GM10847 (cell line): ENCODE results near the gene MUSTN1.

Experiments
- POLR2A ChIP-seq: IDR thresholded peaks from 2 replicates; pipeline ENCODE4 v1.6.1; 2011; ENCODE audit not compliant: insufficient read length; ENCODE audit errors: extremely low read depth

The MUSTN1 gene

GRCh38 chr3:52801839-52802238 is 33.0 kb downstream of the MUSTN1 start:
- no peak for TF ChIP-seq POLR2A

- TF ChIP-seq POLR2A, result no peak
Measured at GRCh38 chr3:52800079-52800478, 34.7 kb downstream of the MUSTN1 start.

GRCh38 chr3:52798978-52799476 is 35.8 kb downstream of the MUSTN1 start:
- TF ChIP-seq POLR2A, result no peak

GRCh38 chr3:52798376-52798977 is 36.3 kb downstream of the MUSTN1 start:
- TF ChIP-seq POLR2A, result no peak

GRCh38 chr3:52796411-52796810 is 38.4 kb downstream of the MUSTN1 start:
- TF ChIP-seq POLR2A, result no peak

- TF ChIP-seq POLR2A, result no peak
Measured at GRCh38 chr3:52795298-52795900, 39.4 kb downstream of the MUSTN1 start.

- TF ChIP-seq POLR2A, result no peak
Measured at GRCh38 chr3:52794612-52795099, 40.2 kb downstream of the MUSTN1 start, which contains the start of gene ITIH3. TSS of gene ITIH3 (plus strand) at chr3:52794796. CDS start at chr3:52794804, 8 bp downstream.

GRCh38 chr3:52793702-52794611 is 40.9 kb downstream of the MUSTN1 start:
- TF ChIP-seq POLR2A, result no peak

GRCh38 chr3:52792961-52793695 is 41.7 kb downstream of the MUSTN1 start:
- TF ChIP-seq POLR2A, result no peak

GRCh38 chr3:52792413-52792812 is 42.4 kb downstream of the MUSTN1 start:
- TF ChIP-seq POLR2A, result no peak

GRCh38 chr3:52791928-52792327 is 42.9 kb downstream of the MUSTN1 start:
- no peak for TF ChIP-seq POLR2A

- TF ChIP-seq POLR2A, result no peak
Measured at GRCh38 chr3:52791366-52791765, 43.5 kb downstream of the MUSTN1 start.

- no peak for TF ChIP-seq POLR2A
Measured at GRCh38 chr3:52790741-52791140, 44.1 kb downstream of the MUSTN1 start.

- TF ChIP-seq POLR2A, result no peak
Measured at GRCh38 chr3:52790337-52790736, 44.5 kb downstream of the MUSTN1 start.

GRCh38 chr3:52789746-52790040 is 45.1 kb downstream of the MUSTN1 start:
- TF ChIP-seq POLR2A, result no peak
